SK-N-SH treated with all-trans-retinoic acid at 6 μM for 48 hours (cell line): ENCODE results near the gene GGTLC2.
"Not testable (repeated sequence)": the region's sequence is repeated elsewhere in the genome, so short reads cannot be mapped to it uniquely, and the experiment has no call there.

Experiments
- ATAC-seq: fragments of 200-7000 bp; cut with Tn5 transposase; 3 replicates; pipeline ENCODE4 v1.9.1; 2020; ENCODE audit warnings: mild to moderate bottlenecking, moderate library complexity
- CSRNP3 ChIP-seq: fragments of 250-450 bp; sonication (Bioruptor Pico); IDR thresholded peaks from 2 replicates; pipeline ENCODE4 v1.5.1; 2021; ENCODE audit warnings: mild to moderate bottlenecking, moderate library complexity
- ESRRG ChIP-seq: fragments of 250-450 bp; sonication (Bioruptor Pico); IDR thresholded peaks from 2 replicates; pipeline ENCODE4 v1.6.1; 2021; ENCODE audit warnings: mild to moderate bottlenecking
- GLIS3 ChIP-seq: fragments of 250-450 bp; sonication (Bioruptor Pico); IDR thresholded peaks from 2 replicates; pipeline ENCODE4 v1.5.0; 2020; ENCODE audit warnings: mild to moderate bottlenecking, moderate library complexity
- ISL1 ChIP-seq: fragments of 250-450 bp; sonication (Bioruptor Pico); IDR thresholded peaks from 2 replicates; pipeline ENCODE4 v2.1.2; 2022; ENCODE audit warnings: mild to moderate bottlenecking, moderate library complexity
- OSR1 ChIP-seq: fragments of 250-450 bp; sonication (Bioruptor Pico); IDR thresholded peaks from 2 replicates; pipeline ENCODE4 v1.8.0; 2022; ENCODE audit warnings: moderate library complexity, mild to moderate bottlenecking, inconsistent platforms
- POU6F1 ChIP-seq: fragments of 250-450 bp; sonication (Bioruptor Pico); IDR thresholded peaks from 2 replicates; pipeline ENCODE4 v1.8.0; 2021; ENCODE audit warnings: low read depth, mild to moderate bottlenecking, moderate library complexity, borderline replicate concordance
- PPARA ChIP-seq: fragments of 250-450 bp; sonication (Bioruptor Pico); IDR thresholded peaks from 2 replicates; pipeline ENCODE4 v1.5.0; 2020; ENCODE audit warnings: mild to moderate bottlenecking, borderline replicate concordance
- RARB ChIP-seq: fragments of 250-450 bp; sonication (Bioruptor Pico); IDR thresholded peaks from 2 replicates; pipeline ENCODE4 v1.8.0; 2021; ENCODE audit warnings: mild to moderate bottlenecking, moderate library complexity
- SNAI2 ChIP-seq: fragments of 250-450 bp; sonication (Bioruptor Pico); IDR thresholded peaks from 2 replicates; pipeline ENCODE4 v1.5.0; 2020; ENCODE audit warnings: mild to moderate bottlenecking, moderate library complexity
- TCF4 ChIP-seq: fragments of 250-450 bp; sonication (Bioruptor Pico); IDR thresholded peaks from 2 replicates; pipeline ENCODE4 v1.8.0; 2021; ENCODE audit warnings: mild to moderate bottlenecking, moderate library complexity, borderline replicate concordance
- TOX ChIP-seq: fragments of 250-450 bp; sonication (Bioruptor Pico); IDR thresholded peaks from 2 replicates; pipeline ENCODE4 v1.8.0; 2021; ENCODE audit warnings: mild to moderate bottlenecking, moderate library complexity, borderline replicate concordance
- ZC3H10 ChIP-seq: fragments of 250-450 bp; sonication (Bioruptor Pico); IDR thresholded peaks from 2 replicates; pipeline ENCODE4 v1.5.1; 2021; ENCODE audit warnings: mild to moderate bottlenecking, moderate library complexity
- ZFP3 ChIP-seq: fragments of 250-450 bp; sonication (Bioruptor Pico); IDR thresholded peaks from 2 replicates; pipeline ENCODE4 v1.5.0; 2020; ENCODE audit warnings: mild to moderate bottlenecking, moderate library complexity
- ZFP30 ChIP-seq: fragments of 450-650 bp; formaldehyde crosslinking; IDR thresholded peaks from 2 replicates; pipeline ENCODE4 v1.5.0; 2022; ENCODE audit warnings: mild to moderate bottlenecking, moderate library complexity
- ZNF565 ChIP-seq: fragments of 450-650 bp; formaldehyde crosslinking; conservative IDR thresholded peaks from 2 replicates; pipeline ENCODE4 v1.5.0; 2020; ENCODE audit warnings: low read depth, mild to moderate bottlenecking, moderate library complexity
- ZNF8 ChIP-seq: fragments of 450-650 bp; formaldehyde crosslinking; IDR thresholded peaks from 2 replicates; pipeline ENCODE4 v1.5.0; 2020; ENCODE audit warnings: mild to moderate bottlenecking, moderate library complexity
- TF ChIP-seq, protein P1 (sequence below): fragments of 250-450 bp; sonication (Bioruptor Pico); IDR thresholded peaks from 2 replicates; pipeline ENCODE4 v1.5.0; 2020; ENCODE audit warnings: mild to moderate bottlenecking, moderate library complexity
- TF ChIP-seq, protein P2 (sequence below): fragments of 250-450 bp; sonication (Bioruptor Pico); IDR thresholded peaks from 2 replicates; pipeline ENCODE4 v1.8.0; 2020; ENCODE audit warnings: mild to moderate bottlenecking, moderate library complexity, borderline replicate concordance

GGTLC2 gene

GRCh38 chr22:22644314-22644713, at the start of gene GGTLC2:
Gene GGTLC2 (plus strand): TSS chr22:22644614. CDS start chr22:22646346, 1,732 bp downstream.
- ATAC-seq = not testable (repeated sequence)

DNA sequence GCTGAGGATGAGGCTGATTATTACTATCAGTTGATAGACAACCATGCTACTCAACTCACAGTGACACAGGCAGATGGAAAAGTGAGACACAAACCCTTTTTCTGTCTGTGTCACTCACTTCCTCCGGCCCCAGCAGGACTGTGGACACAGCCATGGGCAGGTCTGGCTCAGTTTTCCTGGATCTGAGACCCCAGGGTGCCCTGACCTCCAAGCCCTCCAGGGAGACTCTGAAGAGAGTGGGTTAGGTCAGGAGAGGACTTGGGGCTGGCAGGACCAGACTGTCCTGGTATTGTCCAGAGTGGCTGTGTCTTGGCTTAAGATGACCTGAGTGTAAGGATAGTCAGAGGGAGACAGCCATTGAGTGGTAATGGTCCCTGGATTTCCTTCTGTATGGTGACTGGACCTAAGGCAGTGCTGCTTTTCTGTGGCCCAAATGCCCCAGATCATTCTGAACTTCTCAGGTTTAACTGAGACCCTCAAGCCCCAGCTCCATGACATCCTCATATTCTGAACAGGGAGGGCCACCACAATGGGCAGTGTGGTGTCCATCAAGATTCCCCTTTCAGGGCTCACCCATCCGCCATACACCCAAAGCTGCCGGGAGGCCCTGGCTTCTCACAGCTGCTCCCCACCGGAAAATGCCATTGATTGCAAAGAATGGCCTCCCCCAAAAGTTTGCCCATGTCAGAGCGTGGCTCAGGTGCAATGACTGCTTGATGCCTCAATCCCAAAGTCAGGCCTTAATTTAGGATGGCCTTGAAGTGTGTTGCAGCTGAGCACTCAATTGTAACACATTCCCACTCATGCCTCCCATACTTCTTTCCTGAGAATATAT, 49.2 kb upstream of the GGTLC2 start:
- ATAC-seq = no peak
- TF ChIP-seq ZC3H10 (CRISPR knock-in tag) (no peak), CSRNP3 (CRISPR knock-in tag) (no peak), TCF4 (CRISPR knock-in tag) (no peak), RARB (CRISPR knock-in tag) (no peak), ZNF8 (CRISPR knock-in tag) (no peak)
- TF ChIP-seq, all 23 proteins: peak for 0

DNA sequence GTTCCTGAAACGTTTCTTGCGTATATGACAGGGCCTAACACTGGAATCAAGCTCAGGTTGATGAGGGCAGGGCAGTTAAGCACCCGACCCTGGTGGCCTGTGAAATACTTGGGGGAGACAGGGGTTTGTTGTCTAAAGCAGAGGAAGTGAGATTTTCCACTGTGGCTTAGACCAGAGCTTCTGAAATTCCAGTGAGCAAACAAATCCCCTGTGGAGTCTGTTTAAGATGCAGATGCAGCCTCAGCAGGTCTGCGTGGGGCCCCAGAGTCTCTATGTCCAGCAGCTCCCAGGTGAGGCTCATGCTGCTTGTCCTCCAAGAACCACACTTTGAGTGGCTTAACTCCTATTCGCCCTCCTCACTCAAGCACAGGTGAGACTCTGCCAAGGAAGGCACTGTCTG, 46.3 kb upstream of the GGTLC2 start:
- ATAC-seq = no peak
- TF ChIP-seq GLIS3 (no peak), PPARA (CRISPR knock-in tag) (no peak), ZC3H10 (CRISPR knock-in tag) (no peak), POU6F1 (CRISPR knock-in tag) (no peak), SNAI2 (CRISPR knock-in tag) (no peak), ZFP30 (no peak), ISL1 (CRISPR knock-in tag) (no peak), ZFP3 (no peak)
- TF ChIP-seq, protein P1, sequence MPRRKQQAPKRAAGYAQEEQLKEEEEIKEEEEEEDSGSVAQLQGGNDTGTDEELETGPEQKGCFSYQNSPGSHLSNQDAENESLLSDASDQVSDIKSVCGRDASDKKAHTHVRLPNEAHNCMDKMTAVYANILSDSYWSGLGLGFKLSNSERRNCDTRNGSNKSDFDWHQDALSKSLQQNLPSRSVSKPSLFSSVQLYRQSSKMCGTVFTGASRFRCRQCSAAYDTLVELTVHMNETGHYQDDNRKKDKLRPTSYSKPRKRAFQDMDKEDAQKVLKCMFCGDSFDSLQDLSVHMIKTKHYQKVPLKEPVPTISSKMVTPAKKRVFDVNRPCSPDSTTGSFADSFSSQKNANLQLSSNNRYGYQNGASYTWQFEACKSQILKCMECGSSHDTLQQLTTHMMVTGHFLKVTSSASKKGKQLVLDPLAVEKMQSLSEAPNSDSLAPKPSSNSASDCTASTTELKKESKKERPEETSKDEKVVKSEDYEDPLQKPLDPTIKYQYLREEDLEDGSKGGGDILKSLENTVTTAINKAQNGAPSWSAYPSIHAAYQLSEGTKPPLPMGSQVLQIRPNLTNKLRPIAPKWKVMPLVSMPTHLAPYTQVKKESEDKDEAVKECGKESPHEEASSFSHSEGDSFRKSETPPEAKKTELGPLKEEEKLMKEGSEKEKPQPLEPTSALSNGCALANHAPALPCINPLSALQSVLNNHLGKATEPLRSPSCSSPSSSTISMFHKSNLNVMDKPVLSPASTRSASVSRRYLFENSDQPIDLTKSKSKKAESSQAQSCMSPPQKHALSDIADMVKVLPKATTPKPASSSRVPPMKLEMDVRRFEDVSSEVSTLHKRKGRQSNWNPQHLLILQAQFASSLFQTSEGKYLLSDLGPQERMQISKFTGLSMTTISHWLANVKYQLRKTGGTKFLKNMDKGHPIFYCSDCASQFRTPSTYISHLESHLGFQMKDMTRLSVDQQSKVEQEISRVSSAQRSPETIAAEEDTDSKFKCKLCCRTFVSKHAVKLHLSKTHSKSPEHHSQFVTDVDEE = no peak

DNA sequence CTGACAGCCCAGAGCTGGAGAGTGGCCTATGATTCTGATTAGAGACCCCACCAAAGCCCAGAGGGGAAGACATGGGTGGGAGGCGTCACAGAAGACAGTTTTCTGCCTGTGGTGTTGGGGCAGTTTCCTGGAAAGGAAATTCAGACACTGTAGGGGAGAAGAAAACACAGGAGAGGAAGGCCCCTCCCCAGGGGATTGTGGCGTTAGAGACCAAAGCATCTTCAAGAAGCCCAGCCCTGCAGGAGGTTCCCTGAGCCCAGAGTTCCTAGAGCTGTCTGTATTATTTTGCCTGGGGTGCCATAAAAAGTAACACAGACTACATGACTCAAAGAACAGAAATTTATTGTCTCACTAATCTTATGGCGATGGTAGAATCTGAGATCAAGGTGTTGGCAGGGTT, 45.2 kb upstream of the GGTLC2 start:
- no peak for ATAC-seq
- TF ChIP-seq, protein P1 = no peak
- no peak for TF ChIP-seq OSR1 (CRISPR knock-in tag)

DNA sequence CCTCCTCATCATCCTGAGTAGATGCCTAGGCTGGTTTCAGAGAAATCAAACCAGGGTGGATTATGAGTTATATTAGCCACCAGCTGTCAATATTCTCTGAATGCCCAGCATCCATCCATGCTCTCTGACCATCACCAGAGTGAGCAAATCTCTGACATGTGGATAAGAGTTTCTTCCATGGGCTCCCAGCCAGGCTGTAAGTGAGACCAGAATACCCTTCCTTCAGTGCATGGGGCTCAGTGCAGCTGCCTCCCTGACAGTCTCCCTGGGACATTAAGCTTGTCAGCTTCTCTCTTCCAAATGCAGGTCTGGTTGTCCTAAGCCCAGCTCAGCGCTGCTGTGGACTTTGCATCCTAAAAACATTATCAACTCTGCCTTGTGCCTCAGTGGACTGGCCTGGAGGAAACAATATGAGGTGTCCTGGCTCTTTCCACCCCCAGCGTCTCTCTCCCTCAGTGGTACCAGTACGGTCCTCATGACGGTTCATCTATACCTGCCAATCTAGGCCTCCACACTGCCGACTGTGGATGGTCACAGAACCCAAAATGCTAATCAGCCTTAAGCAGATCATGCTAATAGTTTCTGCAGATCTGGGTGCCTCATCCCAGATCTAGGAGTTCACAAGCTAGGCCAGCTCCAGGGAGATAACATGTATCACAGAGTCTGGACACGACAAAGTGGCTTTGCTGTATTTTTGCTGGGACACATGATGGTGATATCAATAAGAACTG, 43.7 kb upstream of the GGTLC2 start:
- ATAC-seq = no peak
- TF ChIP-seq RARB (CRISPR knock-in tag) (no peak), ZNF565 (CRISPR knock-in tag) (no peak), ISL1 (CRISPR knock-in tag) (no peak), ESRRG (CRISPR knock-in tag) (no peak), TOX (CRISPR knock-in tag) (no peak), ZC3H10 (CRISPR knock-in tag) (no peak), TCF4 (CRISPR knock-in tag) (no peak), ZFP30 (no peak)
- TF ChIP-seq, protein P2, sequence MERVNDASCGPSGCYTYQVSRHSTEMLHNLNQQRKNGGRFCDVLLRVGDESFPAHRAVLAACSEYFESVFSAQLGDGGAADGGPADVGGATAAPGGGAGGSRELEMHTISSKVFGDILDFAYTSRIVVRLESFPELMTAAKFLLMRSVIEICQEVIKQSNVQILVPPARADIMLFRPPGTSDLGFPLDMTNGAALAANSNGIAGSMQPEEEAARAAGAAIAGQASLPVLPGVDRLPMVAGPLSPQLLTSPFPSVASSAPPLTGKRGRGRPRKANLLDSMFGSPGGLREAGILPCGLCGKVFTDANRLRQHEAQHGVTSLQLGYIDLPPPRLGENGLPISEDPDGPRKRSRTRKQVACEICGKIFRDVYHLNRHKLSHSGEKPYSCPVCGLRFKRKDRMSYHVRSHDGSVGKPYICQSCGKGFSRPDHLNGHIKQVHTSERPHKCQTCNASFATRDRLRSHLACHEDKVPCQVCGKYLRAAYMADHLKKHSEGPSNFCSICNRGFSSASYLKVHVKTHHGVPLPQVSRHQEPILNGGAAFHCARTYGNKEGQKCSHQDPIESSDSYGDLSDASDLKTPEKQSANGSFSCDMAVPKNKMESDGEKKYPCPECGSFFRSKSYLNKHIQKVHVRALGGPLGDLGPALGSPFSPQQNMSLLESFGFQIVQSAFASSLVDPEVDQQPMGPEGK (CRISPR knock-in tag) = no peak
